ENCODE measurements around the gene SPR.

DNA sequence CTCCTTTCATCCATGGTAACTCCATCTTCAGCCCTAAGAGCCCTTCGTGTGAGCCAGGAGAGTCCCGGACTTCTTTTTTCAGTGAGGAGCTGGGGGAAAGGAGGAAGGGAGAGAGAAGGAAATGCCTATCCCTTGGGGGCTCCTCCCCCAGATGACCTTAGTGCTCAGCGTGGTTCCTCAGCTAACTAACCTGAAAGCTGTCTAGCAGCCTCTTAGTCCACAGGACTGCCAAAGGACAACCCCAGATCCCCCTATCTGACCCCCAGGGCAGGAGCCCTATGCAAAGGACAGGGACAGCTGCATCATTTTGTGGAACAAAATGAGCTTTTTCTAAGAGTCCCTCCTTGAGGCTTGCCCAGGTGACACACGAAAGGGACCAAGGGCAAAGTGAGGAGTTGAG is 7.9 kb downstream of the SPR start:
- TF ChIP-seq, protein P1, sequence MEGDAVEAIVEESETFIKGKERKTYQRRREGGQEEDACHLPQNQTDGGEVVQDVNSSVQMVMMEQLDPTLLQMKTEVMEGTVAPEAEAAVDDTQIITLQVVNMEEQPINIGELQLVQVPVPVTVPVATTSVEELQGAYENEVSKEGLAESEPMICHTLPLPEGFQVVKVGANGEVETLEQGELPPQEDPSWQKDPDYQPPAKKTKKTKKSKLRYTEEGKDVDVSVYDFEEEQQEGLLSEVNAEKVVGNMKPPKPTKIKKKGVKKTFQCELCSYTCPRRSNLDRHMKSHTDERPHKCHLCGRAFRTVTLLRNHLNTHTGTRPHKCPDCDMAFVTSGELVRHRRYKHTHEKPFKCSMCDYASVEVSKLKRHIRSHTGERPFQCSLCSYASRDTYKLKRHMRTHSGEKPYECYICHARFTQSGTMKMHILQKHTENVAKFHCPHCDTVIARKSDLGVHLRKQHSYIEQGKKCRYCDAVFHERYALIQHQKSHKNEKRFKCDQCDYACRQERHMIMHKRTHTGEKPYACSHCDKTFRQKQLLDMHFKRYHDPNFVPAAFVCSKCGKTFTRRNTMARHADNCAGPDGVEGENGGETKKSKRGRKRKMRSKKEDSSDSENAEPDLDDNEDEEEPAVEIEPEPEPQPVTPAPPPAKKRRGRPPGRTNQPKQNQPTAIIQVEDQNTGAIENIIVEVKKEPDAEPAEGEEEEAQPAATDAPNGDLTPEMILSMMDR (conservative IDR thresholded peaks at IDR 0.05; ENCODE audit: low read depth, low read length) = no peak
- no peak for TF ChIP-seq EZH2 (IDR thresholded peaks at IDR 0.05; ENCODE audit: borderline replicate concordance, low read depth, low read length, poor library complexity, severe bottlenecking)

All from A673 (cell line).